ENCODE measurements around the gene CHST4. TPM values are rescaled to one million over a fixed set of nuclear protein-coding genes. Genes with fewer than 3 reads are reported as not detected.

Gene CHST4
- total RNA-seq = not detected

DNA sequence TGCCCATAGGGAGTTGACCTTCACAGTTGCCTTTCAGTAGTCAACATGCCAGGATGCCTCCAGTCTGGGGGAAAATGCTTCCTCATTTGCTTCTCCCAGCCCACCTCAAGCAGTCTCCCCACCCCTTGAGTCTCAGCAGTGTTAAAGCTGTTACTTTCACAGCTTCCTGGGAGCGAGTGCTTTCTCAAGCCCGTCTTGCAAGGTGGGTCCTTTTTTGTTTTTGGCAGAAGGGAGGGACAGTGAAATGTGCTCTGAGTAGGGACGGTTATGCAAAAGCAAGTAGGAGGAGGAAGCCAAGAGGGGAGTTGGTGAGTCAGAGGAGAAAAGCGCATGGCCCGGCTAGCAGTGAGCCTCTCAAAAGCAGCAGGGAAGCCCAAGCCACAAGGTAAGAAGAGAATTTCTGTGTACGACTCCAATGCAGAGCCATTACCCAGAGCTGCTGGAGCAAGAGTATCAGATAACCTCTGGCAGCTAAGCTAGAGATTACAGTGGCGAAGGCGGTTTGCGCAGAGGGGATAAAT, at the start of gene CHST4:
TSS of gene CHST4 (plus strand) at position 316 of the 521 bp plus-strand sequence. CDS start 10,252 bp downstream, outside the sequence.

DNA sequence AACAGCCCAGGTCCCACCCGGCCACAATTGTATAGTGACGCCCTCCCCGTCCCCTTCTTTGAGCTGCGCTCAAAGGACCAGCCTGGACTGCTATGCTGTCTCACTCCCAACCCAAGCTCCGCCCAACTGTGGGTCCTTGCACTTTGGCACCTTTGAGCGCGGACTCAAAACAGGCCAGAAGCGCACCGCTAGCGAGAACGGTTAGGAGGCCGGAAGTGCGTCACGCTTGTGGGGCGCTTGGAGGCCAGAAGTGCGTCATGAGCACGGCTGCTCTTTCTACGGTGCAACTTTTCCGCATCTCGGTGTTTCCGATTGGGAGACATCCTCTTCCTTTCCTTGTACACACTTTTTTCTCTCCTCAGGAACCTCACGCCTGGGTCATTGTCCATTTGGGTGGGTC, 37.1 kb upstream of the CHST4 start, which contains the start of gene ZNF19:
TSS of gene ZNF19 (minus strand) at position 203 of the 400 bp plus-strand sequence. CDS start 7,210 bp downstream, outside the sequence.

DNA sequence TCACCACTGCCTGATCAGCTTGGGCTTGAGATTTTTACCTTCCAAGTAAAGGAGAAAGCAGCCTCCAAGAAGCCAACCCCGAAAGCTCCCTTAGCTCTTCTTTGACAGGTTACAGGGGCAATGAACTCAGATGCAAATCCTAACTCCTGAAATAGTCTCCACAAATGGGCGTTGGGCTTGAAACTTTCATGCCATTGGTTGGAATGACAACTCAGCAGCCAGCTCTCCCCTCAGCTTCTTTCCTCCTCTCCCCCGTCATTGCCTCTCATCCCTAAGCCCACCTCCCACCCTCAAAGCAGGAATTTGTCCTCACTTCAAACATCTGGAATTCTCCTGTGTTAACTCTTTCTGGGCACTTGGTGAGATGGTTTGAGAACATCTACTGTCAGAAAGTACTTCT, 50.7 kb downstream of the CHST4 start, which contains the start of gene TAT:
TSS of gene TAT (minus strand) at position 122 of the 400 bp plus-strand sequence. CDS start 677 bp downstream, outside the sequence.

Small RNAs within 50 kb of the gene (small RNA-seq; reads per million reads assigned to genes)
- not detected for gene RNU6-1061P (ENCODE audit: low replicate concordance)

Other genes starting within 250 kb of the CHST4 start
- 38.8 TPM for gene CMTR2, start 237.0 kb upstream of the CHST4 start, total RNA-seq
- gene CALB2, start 167.7 kb upstream of the CHST4 start, total RNA-seq = 17.8 TPM
- not detected for gene TLE7, start 84.4 kb upstream of the CHST4 start, total RNA-seq
- 30.7 TPM for gene ZNF23, start 64.2 kb upstream of the CHST4 start, total RNA-seq
- gene ZNF19, start 37.1 kb upstream of the CHST4 start, total RNA-seq = 12.2 TPM
- gene TAT, start 50.7 kb downstream of the CHST4 start, total RNA-seq = not detected
- not detected for gene MARVELD3, start 99.8 kb downstream of the CHST4 start, total RNA-seq
- 26.3 TPM for gene PHLPP2, start 198.3 kb downstream of the CHST4 start, total RNA-seq